ENCODE data around the gene HS3ST3A1.

DNA sequence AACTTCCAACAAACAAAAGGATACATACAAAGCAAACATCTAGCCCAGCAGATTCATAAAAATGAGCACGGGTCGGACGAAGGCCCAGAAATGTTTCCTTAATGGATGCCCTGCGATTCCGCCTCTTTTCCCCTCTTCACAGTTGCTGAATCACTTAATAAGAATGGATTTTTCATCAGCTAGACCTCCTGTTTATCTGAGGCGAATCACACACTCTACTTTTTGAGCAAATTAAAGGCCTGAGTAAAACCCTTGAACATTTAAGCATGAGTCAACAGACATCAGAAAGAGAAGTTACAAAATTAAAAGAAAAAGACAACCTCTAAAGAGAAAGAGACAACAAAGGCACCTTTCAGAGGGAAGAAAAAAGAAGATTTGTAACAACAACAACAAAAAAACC, 44.7 kb downstream of the HS3ST3A1 start:
- TF ChIP-seq, protein P1, sequence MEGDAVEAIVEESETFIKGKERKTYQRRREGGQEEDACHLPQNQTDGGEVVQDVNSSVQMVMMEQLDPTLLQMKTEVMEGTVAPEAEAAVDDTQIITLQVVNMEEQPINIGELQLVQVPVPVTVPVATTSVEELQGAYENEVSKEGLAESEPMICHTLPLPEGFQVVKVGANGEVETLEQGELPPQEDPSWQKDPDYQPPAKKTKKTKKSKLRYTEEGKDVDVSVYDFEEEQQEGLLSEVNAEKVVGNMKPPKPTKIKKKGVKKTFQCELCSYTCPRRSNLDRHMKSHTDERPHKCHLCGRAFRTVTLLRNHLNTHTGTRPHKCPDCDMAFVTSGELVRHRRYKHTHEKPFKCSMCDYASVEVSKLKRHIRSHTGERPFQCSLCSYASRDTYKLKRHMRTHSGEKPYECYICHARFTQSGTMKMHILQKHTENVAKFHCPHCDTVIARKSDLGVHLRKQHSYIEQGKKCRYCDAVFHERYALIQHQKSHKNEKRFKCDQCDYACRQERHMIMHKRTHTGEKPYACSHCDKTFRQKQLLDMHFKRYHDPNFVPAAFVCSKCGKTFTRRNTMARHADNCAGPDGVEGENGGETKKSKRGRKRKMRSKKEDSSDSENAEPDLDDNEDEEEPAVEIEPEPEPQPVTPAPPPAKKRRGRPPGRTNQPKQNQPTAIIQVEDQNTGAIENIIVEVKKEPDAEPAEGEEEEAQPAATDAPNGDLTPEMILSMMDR (IDR thresholded peaks at IDR 0.05): no peak
- TF ChIP-seq POLR2A (IDR thresholded peaks at IDR 0.05): no peak
